ENCODE measurements around the gene MXRA7.
"Not testable (repeated sequence)": the region's sequence is repeated elsewhere in the genome, so short reads cannot be mapped to it uniquely, and the experiment has no call there.

Gene MXRA7

DNA sequence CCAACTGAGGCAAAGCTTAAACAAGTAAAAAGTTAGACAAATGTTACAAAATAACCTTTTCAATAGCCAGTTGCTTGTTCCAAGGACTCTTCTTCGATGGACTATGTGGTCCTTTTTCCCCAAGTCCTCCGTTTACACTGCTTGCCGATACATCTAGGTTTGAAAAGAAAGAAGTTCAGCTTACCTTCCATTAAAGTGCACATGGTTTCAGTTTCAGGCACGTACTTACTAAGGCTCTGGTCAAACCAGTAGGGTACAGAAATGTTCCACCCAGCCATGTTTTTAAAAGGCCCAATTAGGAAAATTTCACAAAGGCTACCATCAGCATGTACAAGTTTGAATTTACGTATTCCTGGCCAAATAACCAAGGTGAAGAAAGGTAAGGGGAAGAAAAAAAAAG, 24.2 kb upstream of the MXRA7 start:
- peak; percentile 71 for DNase-seq

DNA sequence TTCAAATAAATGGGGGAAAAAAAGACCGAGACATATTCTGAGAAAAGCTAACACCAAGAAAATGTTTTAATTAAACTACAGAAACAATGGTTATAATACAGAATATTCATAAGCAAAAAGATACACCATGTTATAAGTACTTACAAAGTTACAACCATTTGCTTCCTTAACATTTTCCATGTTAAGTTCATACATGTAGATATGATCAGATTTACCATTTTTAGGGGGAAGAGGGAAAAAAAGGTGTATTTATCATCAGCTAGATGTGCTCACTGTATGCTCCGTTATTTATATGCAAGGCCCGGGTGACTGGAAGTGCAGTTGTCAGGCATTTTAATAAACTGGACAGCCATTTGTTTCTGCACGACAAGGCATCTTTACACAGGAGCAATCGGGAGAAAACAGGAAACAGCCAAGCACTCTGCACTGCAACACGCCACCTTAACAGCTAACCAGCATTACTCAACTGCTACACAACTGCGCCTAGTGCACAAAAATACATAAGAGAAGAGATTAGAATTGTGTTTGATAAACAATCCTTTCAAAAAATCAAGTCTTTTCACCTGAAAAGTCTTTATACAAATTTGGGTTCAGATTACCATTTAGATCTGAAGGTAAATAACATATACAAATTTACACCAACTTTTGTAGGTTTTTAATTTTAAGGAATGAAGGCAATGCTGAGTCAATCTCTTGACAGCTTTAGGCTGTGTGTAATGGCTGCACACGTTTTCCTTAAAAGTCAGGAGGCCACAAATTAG, 23.5 kb upstream of the MXRA7 start:
- peak; percentile 52 for DNase-seq

DNA sequence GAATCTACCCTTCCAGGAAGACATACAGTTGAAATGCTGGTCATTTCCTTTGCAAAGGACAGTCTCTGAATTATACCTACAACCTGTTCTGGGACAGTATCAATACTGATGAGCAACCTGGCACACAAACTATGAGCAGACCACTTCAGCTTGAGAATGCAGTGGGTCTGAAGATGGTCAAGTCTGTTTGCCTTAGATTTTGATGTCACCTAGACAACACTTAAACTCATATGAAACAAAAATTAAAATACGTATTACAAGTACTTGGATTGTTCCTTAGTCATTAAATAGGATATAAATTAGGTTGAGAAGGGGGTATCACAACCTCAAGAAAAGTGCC, 22.8 kb upstream of the MXRA7 start:
- no peak for DNase-seq

DNA sequence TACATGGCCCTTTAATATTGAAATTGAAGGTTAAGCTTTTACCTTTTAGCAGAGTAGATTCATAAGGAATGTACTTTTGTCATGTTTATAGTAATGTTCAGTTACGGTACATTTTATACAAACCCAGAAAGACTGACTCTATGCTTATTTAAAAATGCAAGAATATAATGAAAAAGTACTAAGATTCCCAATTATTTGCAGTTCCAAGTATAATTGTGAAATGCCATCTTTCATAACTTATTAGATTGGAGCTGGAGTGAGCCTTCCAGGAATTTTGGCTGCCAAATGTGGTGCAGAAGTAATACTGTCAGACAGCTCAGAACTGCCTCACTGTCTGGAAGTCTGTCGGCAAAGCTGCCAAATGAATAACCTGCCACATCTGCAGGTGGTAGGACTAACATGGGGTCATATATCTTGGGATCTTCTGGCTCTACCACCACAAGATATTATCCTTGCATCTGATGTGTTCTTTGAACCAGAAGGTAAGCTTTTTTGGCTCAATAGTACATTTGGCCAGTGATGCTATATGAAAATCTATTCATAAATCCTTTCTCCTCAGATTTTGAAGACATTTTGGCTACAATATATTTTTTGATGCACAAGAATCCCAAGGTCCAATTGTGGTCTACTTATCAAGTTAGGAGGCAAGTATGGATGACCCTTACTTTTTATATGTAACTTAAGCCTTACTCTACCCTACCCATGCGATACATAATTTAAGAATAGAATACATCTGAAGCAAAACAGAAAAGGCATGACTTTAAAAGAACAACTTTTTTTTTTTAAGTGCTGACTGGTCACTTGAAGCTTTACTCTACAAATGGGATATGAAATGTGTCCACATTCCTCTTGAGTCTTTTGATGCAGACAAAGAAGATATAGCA, 22.2 kb upstream of the MXRA7 start:
- DNase-seq: no peak

DNA sequence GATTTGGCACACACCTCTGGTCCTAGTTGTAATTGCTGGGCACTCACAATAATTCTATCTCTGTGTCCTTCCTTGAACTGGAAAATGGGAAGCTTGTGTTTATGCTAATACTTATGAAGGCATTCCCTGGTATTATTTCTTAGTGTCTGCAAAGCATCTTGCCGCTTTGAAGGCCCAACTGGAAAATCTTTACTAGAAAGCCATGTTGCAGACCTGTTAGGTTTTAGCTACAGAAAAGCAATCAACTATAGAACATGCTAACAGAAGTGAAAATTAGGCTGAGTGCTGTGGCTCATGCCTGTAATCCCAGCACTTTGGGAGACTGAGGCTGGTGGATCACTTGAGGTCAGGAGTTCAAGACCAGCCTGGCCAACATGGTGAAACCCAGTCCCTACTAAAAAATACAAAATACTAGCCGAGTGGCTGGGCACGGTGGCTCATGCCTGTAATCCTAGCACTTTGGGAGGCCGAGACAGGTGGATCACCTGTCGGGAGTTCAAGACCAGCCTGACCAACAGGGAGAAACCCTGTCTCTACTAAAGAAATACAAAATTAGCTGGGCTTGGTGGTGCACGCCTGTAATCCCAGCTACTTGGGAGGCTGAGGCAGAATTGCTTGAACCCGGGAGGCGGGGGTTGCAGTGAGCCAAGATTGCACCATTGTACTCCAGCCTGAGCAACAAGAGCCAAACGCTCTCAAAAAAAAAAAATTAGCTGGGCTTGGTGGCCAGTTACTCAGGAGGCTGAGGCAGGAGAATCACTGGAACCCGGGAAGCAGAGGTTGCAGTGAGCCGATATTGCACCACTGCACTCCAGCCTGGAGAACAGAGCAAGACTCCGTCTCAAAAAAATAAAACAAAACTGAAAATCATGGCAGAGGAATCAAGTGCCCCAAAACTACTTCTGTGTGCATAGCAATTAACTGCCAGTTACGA, 21.3 kb upstream of the MXRA7 start:
- not testable (repeated sequence) for DNase-seq

DNA sequence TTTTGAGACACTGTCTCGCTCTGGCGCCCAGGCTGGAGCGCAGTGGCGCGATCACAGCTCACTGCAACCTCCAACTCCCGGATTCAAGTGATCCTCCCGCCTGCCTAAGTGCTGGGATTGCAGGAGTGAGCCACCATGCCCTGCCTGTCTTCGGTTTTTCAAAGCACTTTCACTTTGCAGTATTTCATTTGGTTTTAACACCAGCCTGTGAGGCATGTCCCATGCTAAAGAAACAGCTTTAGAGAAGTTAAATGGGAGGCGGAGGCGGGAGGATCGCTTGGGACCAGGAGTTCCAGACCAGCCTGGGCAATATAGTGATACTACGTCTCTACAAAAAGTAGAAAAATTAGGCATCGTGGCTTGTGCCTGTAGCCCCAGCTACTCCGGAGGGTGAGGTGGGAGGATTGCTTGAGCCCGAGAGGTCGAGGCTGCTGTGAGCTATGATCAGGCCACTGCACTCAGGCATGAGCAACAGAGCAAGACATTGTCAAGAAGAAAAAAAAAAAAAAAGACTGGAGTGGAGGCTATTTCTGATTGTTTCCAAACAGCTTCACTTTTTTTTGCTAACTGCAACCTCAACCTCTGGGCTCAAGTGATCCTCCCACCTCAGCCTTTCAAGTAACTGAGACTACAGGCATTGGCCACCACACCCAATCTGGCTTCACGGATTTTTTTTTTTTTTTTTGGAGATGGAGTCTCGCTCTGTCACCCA, 17.1 kb upstream of the MXRA7 start:
- DNase-seq: peak; percentile 43

DNA sequence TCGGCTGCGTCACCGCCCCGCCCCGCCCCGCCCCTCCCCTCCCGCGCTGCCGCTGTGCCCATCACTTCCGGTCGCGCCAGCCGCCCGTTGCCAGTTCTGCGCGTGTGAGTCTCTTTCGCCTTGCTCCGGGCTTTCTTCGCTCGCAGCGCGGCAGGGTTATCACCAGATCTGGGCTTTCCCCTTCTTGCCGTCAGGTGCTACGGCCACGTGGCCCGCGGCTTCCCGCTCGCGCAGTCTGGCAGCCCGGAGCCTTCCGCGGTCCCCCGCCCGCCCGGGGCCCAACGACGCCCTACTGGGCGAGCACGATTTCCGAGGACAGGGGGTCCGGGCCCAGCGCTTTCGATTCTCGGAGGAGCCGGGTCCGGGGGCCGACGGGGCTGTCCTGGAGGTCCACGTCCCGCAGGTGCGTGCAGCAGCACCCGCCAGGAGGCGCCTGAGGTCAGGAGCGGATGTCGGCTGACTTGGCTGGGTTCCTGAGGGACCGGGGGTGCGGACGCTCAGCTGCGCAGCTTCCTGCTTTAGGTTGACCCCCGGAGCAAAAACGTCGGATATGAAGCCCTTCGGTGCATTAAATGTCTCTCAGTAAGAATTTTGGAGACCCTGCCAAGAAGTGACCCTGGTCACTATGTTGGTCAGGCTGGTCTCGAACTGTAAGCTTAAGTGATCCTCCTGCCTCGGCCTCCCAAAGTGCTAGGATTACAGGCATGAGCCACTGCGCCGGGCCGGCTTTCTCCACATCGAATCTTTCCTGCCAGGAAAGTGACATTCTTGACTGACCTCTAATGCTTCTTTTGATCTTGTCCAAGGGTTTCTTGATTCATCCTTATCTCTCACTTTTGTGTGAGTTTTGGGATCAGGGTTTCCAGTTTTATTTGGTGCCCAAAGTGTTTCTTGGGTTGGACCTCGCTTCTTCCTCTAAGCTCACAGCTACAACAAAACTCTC, 16.3 kb upstream of the MXRA7 start, which contains the start of gene METTL23:
TSS of gene METTL23 (plus strand) at position 64 of the 943 bp plus-strand sequence. CDS start 2,872 bp downstream, outside the sequence.
- DNase-seq: peak; percentile 91

DNA sequence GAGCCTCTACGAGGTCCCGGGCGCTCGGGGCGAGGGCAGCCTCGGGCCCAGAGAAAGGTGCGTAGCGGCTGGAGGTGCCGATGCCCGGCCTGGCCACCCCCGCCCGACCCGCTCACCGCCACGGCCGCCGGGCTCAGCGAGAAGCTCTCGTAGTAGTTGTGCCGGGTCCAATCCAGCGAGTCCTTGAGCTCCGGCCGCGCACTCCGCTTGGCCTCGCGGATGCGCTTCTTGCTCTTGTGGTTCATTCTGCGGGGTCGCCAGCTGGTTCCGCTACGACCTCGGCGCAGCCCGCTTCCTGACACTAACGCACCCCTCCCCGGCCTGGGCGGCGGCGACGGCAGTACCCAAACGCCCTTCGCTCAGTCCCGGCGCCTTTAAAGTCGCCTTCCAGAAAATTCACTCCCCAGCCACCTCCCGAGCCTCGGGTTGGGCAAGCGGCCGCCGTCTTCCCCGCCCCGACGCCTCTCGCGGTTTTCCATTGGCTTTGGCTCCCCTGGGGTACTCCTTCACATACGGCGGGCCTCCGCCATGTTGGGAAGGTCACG, 15.5 kb upstream of the MXRA7 start, which contains the start of gene JMJD6:
TSS of gene JMJD6 (minus strand) at position 376 of the 545 bp plus-strand sequence. CDS start at position 245, 131 bp downstream.
- peak; percentile 97 for DNase-seq

DNA sequence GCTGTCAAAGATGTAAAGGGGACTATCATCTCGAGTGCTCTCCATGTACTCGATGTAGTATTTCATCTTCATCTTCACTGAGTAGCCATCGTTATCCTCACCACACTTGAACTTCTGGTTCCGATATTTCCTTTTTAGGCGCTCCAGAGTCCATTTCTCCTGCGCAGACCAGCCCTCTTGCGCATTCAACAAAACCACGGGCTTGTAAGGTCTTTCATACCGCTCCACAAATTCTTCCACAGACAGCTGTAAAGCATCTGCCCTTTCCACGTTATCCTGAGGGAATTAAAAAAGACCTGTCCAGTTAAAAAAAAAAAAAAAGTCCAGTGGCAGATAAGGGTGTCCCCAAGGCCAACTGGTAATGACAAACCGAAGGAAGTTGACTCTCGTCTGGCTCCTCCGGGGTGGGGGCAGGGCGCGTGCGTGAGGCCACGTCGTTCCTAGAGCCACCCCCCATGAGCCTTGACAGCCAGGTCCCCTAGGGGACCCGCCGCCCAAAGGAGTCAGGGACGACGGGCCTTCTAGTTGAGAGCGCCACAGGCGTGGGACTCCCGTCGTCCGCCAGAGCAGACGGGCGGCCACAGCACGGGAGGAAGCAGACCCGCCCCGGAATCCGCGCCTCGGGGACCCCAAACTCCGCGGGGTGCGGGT, 14.9 kb upstream of the MXRA7 start:
- DNase-seq: peak; percentile 83

DNA sequence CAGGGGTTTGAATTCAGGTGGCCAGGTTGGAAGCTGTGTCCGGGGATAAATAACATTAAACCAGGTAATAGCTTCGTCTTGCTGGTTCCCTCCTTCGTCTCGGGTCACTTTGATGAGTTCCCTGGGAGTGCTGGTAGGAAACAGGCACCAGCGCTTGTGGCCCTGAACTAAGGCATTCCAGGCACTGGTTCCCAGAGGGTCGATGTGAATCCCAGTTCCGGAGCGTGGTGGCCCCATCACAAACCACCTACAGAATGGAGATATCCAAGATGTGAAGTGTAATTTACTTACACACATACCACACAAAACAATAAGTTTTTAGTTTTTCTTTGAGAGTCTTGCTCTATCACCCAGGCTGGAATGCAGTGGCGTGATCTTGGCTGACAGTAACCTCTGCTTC, 13.0 kb upstream of the MXRA7 start:
- no peak for DNase-seq

DNA sequence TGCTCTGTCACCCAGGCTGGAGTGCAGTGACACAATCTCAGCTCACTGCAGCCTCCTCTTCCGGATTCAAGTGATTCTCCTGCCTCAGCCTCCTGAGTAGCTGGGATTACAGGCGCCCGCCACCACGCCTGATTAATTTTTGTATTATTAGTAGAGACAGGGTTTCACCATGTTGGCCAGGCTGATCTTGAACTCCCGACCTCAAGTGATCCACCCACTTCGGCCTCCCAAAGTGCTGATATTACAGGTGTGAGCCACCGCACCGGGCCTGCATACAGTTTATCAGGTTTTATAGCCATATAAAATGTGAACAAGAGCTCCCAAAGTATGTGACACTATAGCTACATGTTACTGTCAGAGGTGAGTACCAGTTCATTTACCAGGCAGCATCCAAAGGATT, 12.2 kb upstream of the MXRA7 start:
- DNase-seq: not testable (repeated sequence)

DNA sequence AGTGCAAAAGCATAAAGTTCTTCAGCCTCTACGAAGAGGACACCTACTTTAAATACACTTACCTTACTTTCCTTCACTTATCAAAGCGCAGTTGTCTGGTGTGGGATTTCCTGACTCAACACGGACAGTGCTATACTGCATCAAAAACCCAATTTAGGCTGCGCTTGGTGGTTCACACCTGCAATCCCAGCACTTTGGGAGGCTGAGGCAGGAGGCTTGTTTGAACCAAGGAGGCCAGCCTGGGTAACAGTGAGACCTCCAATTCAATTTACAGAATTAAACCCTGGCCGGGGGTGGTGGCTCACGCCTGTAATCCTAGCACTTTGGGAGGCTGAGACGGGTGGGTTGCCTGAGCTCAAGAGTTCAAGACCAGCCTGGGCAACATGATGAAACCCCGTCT, 11.5 kb upstream of the MXRA7 start:
- no peak for DNase-seq

DNA sequence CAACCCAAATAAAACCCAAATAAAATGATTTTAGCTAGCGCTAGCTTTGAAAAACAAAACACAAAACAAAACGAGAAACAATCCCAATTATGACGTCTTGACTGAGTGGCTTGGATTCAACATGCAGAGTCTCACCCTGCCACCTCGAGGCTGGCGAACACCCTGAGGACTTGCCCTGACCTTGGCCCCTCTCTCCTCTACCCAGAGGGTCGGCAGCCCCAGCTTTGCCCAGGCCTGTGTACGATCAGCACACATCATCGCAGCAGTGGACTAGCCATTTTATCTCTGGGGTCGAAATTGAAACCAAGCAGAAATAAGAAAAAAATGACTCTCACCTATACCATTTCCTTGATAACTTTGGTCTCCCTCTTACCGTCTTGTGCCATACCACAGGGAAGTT, 10.7 kb upstream of the MXRA7 start:
- no peak for DNase-seq

DNA sequence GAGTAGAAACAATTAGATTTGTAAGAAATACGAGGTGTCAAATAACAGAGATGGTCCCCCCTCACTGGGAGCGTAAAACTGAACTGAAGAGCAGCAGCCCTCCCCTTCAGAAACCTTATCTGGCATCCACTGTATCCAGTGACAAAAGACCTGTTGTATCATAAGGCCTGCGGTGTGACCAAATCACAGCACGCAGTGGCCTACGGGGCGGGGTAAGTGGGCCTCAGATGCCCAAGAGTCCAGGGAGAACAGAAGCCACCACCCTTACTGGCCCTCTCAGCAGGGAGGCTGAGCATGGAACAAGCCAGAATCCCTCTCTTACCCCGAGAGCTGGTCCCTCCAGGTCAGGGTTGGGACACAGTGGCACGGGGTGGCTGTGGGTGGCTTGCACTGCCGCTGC, 10.2 kb upstream of the MXRA7 start:
- no peak for DNase-seq

DNA sequence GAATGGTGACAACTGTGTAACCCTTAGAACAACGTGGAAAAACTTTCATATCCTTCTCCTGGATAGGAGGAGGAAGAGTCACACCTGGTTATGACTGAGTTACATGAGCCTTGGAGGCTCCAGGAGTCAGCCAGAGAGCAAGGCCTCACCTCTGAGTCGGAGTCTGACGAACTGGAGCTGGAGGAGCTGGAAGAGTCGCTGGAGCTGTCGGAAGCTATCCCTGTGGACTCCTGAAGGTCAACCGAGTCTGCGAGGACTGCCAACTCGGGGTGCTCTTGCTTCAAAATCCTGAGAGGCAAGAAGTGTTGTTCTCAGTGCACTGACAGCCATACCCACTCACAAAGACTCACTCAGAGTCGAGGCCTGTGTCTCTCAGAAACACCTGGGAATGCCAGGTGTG, 9.4 kb upstream of the MXRA7 start:
- DNase-seq: no peak

DNA sequence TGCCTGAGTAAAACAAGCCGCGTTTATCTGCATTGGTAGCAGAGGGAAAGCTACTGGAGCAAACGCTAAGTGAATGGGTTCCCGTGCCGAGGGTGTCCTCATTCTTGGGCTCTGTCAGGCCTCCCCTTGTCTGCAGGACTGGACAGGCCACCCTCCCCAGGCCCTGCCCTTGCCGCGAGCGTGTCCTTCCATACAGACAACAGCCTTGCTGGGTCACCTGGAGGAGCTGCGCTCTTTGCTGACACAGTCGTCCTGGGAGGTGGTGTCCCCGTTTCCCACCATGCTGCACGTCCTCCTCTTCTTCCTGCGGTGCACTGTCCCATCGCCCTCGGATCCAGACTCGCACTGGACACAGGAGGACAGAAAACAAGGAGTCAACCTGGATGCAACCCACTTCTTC, 7.8 kb upstream of the MXRA7 start:
- no peak for DNase-seq

DNA sequence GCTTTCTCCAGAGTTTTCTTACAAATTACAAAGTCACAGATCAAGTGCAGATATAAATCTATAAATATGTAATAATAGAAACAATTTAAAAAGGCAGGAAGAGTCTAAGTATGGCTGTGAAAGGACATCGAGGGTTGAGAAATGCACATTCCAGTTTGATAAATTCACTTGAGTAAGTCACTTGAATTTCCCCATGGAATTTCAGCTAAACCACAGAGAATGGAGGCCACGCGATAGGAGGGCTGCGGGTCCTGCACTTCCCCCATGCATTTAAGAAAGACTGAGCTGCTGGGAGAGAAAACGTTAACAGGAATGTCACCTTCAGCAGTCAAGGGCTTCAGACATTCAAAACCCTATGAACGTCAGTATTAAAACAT, 6.1 kb upstream of the MXRA7 start:
- no peak for DNase-seq

DNA sequence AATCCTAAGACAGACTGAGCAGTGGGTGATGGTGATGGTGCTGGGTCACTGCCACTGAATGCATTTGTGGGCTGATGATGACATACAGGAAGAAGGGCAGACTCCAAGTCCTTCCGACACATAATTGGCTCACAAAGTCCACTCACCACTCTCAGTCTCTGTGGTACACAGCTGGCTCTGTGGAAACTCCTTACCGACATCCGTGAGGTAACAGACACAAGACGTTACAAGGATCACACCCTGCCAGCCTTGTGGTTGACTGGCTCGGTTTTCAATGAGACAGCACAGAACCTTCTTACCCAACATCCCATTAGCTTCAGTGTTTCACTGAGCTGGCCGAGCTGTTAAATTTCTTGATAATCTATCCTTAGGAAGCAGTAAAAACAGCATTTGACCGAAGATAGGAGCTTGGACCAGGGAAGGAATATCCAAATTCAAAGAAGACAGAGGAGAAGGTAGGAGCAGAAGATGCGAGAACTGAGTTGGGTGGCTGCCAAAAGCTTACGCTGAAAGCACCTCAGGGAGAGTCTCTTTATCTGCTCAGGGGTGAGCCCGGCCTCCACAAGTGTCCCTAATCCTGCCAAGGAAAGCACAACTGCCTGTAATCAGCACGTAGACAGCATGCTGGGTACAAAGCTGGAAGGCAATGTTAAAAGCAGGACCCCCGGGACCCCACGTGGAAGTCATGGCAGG, 5.5 kb upstream of the MXRA7 start:
- no peak for DNase-seq

DNA sequence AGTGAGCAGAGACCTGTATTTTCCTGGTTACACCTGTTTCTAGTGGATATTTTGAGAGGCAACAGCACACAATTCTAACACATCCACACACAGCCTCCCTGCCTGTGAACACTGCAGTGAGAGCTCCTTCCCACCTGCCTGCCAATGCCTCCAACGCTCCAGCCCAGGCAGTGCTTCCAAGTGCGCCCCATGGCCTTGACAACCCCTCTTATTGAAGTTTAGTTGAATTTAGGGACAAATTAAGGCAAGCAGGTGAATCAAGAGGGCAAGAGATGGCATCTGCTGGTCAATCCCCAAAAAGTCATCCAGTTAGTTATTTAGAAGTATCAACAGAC, 4.7 kb upstream of the MXRA7 start:
- DNase-seq: no peak

Data from OCI-M1 (cell line).